Measurements from ENCODE around the gene TEAD1. TPM values are rescaled to one million over a fixed set of nuclear protein-coding genes. Genes with fewer than 3 reads are reported as not detected.

The TEAD1 gene
- total RNA-seq, 1 donor from 2014 or later, result 55.3 TPM

DNA sequence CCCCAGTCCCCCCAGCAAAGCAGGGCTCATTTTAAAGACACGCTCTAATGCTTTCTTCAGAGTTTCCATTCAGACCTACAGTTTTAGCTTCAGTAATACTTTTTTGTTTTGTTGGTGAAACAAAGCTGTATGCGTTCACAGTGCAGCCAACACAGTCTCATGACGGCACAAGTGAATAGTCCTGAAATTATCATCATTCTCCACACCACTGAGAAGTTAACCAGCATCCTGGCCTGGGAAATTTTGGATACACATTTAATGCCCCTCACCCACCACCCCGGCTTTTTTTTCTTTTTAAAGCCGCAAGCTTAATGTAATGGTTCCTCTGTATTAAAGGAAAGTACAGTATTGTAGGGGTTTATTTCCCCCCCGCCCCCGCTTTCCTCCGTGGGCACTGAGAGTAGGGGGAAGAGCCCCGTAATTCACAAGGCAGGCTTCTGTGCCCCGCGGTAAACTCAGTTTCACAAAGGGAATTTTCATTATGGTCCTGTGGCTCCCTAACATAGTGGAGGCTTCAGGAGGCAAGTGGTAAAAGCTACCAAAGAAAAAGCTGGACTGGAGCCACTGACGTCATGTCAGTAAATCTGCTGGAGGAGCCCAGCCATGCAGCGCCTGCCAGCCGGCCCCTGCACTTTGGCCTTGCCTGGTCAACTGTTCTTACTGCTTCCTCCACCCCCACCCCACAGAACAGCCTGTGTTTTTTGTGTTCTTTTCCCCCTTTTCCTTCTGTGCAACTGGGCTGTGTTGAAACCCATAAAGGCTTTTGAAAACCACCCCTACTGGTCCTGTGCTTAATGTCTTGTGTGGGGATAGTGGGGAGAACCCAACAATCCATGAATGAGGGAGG lies 18.2 kb downstream of the TEAD1 start:
- no peaks in the 10 kb centered on the region for H3K27me3 ChIP-seq (ENCODE audit: control insufficient read depth in 3 of 3, insufficient read depth in 3 of 3, low read length in 3 of 3)
- peak overlapping the region; percentile 98 for H3K27ac ChIP-seq (ENCODE audit: low read depth, low read length)
- H3K36me3 ChIP-seq (ENCODE audit: control insufficient read depth in 3 of 3, insufficient read depth in 3 of 3, low read length in 3 of 3), result no peaks in the 10 kb centered on the region
- H3K9me3 ChIP-seq (ENCODE audit: control insufficient read depth in 3 of 3, low read length in 3 of 3), result no peaks in the 10 kb centered on the region
- H3K4me3 ChIP-seq (ENCODE audit: low read length in 3 of 3), result peak overlapping the region; percentile 21 to 66 (median 48)
- peak overlapping the region; percentile 82 to 88 (median 83) for H3K9ac ChIP-seq (ENCODE audit: low read depth in 1 of 3, low read length in 3 of 3)
- peaks cover 80 to 92% (median 84%) of the 10 kb centered on the region in 3 donors for H3K4me1 ChIP-seq (ENCODE audit: control insufficient read depth in 3 of 3, insufficient read depth in 3 of 3, low read length in 3 of 3)

DNA sequence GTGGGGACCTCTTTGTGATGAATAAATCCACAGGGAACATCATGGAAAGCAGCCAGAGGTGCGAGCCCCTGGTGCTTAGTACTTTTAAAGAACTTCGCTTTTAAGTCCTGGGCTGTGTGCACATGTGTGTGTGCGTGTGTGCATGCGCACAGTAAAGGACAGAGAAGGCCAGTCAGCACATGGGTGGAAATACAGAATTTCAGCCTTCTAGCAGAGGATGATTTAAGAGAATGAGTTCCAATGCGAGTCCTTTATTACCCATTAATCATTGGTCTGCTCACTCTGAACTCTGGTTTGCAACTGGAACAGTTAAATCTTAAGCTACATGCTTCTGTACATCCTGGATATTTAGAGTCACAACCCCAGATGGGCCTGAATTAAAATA lies 18.9 kb downstream of the TEAD1 start:
- no peaks in the 10 kb centered on the region for H3K36me3 ChIP-seq (ENCODE audit: control insufficient read depth in 3 of 3, insufficient read depth in 3 of 3, low read length in 3 of 3)
- H3K9me3 ChIP-seq (ENCODE audit: control insufficient read depth in 3 of 3, low read length in 3 of 3), result no peaks in the 10 kb centered on the region
- H3K27me3 ChIP-seq (ENCODE audit: control insufficient read depth in 3 of 3, insufficient read depth in 3 of 3, low read length in 3 of 3), result no peaks in the 10 kb centered on the region
- peak overlapping the region; percentile 98 for H3K27ac ChIP-seq (ENCODE audit: low read depth, low read length)
- H3K9ac ChIP-seq (ENCODE audit: low read depth in 1 of 3, low read length in 3 of 3), result peak overlapping the region; percentile 82 to 88 (median 83)
- peaks cover 78 to 87% (median 78%) of the 10 kb centered on the region in 3 donors for H3K4me1 ChIP-seq (ENCODE audit: control insufficient read depth in 3 of 3, insufficient read depth in 3 of 3, low read length in 3 of 3)
- peak overlapping the region; percentile 21 to 66 (median 48) for H3K4me3 ChIP-seq (ENCODE audit: low read length in 3 of 3)

DNA sequence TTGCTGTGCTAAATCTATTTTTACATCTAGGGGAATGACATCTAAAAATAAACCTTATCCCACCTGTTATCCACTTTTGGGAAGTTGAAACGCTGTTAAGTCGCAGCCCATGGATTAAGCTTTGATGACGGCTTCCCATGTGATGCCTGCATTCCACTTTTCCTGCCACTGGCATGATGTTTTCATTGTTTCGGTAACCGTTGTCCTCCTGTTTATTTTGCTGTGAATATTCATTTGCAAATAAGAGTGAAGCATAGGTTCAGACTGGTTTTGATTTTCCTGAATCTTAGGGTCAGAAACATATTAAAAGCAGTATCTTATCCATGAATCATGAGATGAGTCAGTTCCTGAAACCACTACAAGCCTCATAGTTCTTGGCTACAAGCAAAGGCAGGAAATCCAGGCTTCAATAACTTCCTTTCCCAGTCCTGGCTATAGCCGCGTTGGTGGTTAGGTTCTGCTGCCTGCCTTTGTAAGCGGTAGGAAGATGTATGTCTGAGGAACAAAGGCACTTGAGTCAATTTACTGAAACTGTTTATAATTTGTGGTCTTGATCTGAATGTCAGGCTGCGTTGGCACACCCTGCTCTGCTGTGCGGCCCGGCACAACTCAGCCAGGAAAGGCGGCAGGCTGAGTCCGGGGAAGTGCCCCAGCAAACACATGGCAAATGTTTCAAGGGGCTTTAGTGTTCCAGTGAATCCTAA lies 19.4 kb downstream of the TEAD1 start:
- Histone ChIP-seq H3K4me1 (ENCODE audit: control insufficient read depth in 3 of 3, insufficient read depth in 3 of 3, low read length in 3 of 3) (peaks cover 72 to 85% (median 75%) of the 10 kb centered on the region in 3 donors), H3K4me3 (ENCODE audit: low read length in 3 of 3) (peak overlapping the region; percentile 46 to 66 (median 49)), H3K9me3 (ENCODE audit: control insufficient read depth in 3 of 3, low read length in 3 of 3) (no peaks in the 10 kb centered on the region), H3K9ac (ENCODE audit: low read depth in 1 of 3, low read length in 3 of 3) (peak overlapping the region; percentile 82 to 88 (median 83)), H3K27me3 (ENCODE audit: control insufficient read depth in 3 of 3, insufficient read depth in 3 of 3, low read length in 3 of 3) (no peaks in the 10 kb centered on the region), H3K27ac (ENCODE audit: low read depth, low read length) (peak overlapping the region; percentile 98), H3K36me3 (ENCODE audit: control insufficient read depth in 3 of 3, insufficient read depth in 3 of 3, low read length in 3 of 3) (no peaks in the 10 kb centered on the region)

DNA sequence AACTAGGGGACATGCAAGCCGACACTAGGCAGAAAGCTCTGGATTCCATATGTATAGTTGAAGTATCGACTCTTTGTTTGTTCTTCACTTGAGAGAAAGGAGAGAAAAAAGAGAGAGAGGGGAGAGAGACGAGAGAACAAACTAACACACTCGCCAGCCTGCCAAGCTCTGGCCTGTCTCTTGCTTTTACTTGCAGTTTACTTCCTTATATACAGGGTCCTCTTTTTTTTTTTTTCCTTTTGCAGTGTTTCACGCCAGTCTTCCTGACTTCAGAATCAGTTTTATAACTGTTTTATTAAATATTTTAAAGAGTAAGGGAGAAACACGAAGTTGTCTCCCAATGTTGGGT lies 19.9 kb downstream of the TEAD1 start:
- Histone ChIP-seq H3K27ac (ENCODE audit: low read depth, low read length) (peak overlapping the region; percentile 98), H3K4me1 (ENCODE audit: control insufficient read depth in 3 of 3, insufficient read depth in 3 of 3, low read length in 3 of 3) (peaks cover 67 to 81% (median 70%) of the 10 kb centered on the region in 3 donors), H3K9ac (ENCODE audit: low read depth in 1 of 3, low read length in 3 of 3) (peak overlapping the region; percentile 82 to 88 (median 83)), H3K27me3 (ENCODE audit: control insufficient read depth in 3 of 3, insufficient read depth in 3 of 3, low read length in 3 of 3) (no peaks in the 10 kb centered on the region), H3K9me3 (ENCODE audit: control insufficient read depth in 3 of 3, low read length in 3 of 3) (no peaks in the 10 kb centered on the region), H3K4me3 (ENCODE audit: low read length in 3 of 3) (peak overlapping the region; percentile 46 to 66 (median 49)), H3K36me3 (ENCODE audit: control insufficient read depth in 3 of 3, insufficient read depth in 3 of 3, low read length in 3 of 3) (no peaks in the 10 kb centered on the region)

GRCh38 chr11:12695221-12695794 lies 21.1 kb downstream of the TEAD1 start:
- peak overlapping the region; percentile 98 for H3K27ac ChIP-seq (ENCODE audit: low read depth, low read length)
- H3K36me3 ChIP-seq (ENCODE audit: control insufficient read depth in 3 of 3, insufficient read depth in 3 of 3, low read length in 3 of 3), result no peaks in the 10 kb centered on the region
- no peaks in the 10 kb centered on the region for H3K9me3 ChIP-seq (ENCODE audit: control insufficient read depth in 3 of 3, low read length in 3 of 3)
- H3K4me3 ChIP-seq (ENCODE audit: low read length in 3 of 3), result no peak overlapping the region
- peak overlapping the region; percentile 82 to 88 (median 83) for H3K9ac ChIP-seq (ENCODE audit: low read depth in 1 of 3, low read length in 3 of 3)
- H3K27me3 ChIP-seq (ENCODE audit: control insufficient read depth in 3 of 3, insufficient read depth in 3 of 3, low read length in 3 of 3), result no peaks in the 10 kb centered on the region
- H3K4me1 ChIP-seq (ENCODE audit: control insufficient read depth in 3 of 3, insufficient read depth in 3 of 3, low read length in 3 of 3), result peaks cover 66 to 77% (median 68%) of the 10 kb centered on the region in 3 donors

DNA sequence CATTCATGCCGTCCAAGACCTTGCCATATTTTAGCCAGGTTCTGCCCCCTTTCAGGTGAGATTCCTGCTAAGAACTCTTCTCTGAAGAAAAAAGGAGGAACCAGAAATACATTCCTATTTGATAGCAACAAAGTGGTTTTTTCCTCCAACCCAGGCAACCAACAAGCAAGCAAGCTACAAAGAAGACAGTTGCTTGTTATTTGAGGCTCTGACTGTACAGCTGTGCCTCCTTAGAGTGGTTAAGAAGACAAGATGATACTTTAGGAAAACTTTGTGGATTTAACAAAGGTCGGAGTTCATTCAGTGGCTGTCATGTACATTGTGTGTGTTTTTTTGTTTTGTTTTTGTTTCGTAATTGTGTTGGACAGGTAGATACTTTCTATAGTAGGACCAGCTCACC lies 21.7 kb downstream of the TEAD1 start:
- peak overlapping the region; percentile 98 for H3K27ac ChIP-seq (ENCODE audit: low read depth, low read length)
- H3K4me1 ChIP-seq (ENCODE audit: control insufficient read depth in 3 of 3, insufficient read depth in 3 of 3, low read length in 3 of 3), result peaks cover 62 to 75% (median 65%) of the 10 kb centered on the region in 3 donors
- no peaks in the 10 kb centered on the region for H3K36me3 ChIP-seq (ENCODE audit: control insufficient read depth in 3 of 3, insufficient read depth in 3 of 3, low read length in 3 of 3)
- no peak overlapping the region for H3K4me3 ChIP-seq (ENCODE audit: low read length in 3 of 3)
- no peaks in the 10 kb centered on the region for H3K27me3 ChIP-seq (ENCODE audit: control insufficient read depth in 3 of 3, insufficient read depth in 3 of 3, low read length in 3 of 3)
- no peaks in the 10 kb centered on the region for H3K9me3 ChIP-seq (ENCODE audit: control insufficient read depth in 3 of 3, low read length in 3 of 3)
- peak overlapping the region; percentile 82 to 88 (median 83) for H3K9ac ChIP-seq (ENCODE audit: low read depth in 1 of 3, low read length in 3 of 3)

DNA sequence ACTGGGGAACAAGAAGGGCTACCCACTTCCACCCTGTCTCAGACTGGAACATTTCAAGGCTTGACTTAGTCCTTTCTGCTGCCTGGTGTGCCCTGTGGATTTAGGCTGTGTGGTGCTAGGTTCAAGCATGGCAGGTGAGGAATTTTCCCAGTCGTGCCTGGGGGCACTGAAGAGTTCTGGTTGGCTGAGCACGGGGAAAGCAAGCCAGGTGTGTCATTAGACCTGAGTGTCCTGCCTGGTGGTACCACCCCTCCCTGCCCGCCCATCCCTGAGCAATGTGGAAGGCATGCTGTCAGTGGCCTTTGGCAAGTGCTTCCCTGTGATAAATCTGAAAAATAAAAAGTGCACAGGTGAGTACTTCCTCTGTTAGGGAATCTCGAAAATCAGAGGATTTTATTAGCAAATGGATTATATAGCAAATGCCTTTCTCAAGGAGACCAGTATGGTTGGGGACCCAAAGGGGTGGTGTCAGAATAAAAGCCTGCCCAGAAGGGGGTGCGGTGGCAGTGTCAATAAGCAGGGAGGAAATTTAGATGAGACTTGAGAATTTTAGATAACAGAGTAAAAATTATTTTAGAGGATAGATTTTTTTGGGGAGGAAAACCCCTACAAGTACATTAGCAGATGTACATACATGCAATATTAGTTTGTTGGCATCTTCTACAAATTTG lies 22.8 kb downstream of the TEAD1 start:
- Histone ChIP-seq H3K27me3 (ENCODE audit: control insufficient read depth in 3 of 3, insufficient read depth in 3 of 3, low read length in 3 of 3) (no peaks in the 10 kb centered on the region), H3K9me3 (ENCODE audit: control insufficient read depth in 3 of 3, low read length in 3 of 3) (no peaks in the 10 kb centered on the region), H3K27ac (ENCODE audit: low read depth, low read length) (peak overlapping the region; percentile 98), H3K9ac (ENCODE audit: low read depth in 1 of 3, low read length in 3 of 3) (peak overlapping the region in 1 of 3 donors; percentile 35), H3K4me3 (ENCODE audit: low read length in 3 of 3) (no peak overlapping the region), H3K4me1 (ENCODE audit: control insufficient read depth in 3 of 3, insufficient read depth in 3 of 3, low read length in 3 of 3) (peaks cover 62 to 73% (median 69%) of the 10 kb centered on the region in 3 donors), H3K36me3 (ENCODE audit: control insufficient read depth in 3 of 3, insufficient read depth in 3 of 3, low read length in 3 of 3) (no peaks in the 10 kb centered on the region)

DNA sequence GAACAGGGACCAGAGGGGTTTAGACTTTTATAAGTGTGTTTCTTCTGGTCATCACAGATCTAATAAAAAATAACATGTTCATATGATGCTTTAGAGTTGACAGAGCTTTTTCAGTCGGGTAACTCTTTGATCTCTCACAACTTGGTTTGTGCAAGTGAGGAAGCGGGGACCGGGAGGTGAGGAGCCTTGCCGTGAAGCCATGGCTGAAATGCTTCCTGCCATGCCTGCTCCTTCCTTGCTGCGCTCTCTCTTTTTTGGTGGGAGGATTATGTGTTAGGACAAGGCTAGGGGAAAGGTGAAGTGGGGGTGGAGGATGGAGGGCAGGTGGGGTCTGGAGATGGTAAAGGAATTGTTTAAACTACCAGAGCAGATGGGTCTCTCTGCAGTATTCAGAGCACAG lies 23.8 kb downstream of the TEAD1 start:
- peaks cover 63 to 74% (median 72%) of the 10 kb centered on the region in 3 donors for H3K4me1 ChIP-seq (ENCODE audit: control insufficient read depth in 3 of 3, insufficient read depth in 3 of 3, low read length in 3 of 3)
- no peaks in the 10 kb centered on the region for H3K36me3 ChIP-seq (ENCODE audit: control insufficient read depth in 3 of 3, insufficient read depth in 3 of 3, low read length in 3 of 3)
- no peaks in the 10 kb centered on the region for H3K9me3 ChIP-seq (ENCODE audit: control insufficient read depth in 3 of 3, low read length in 3 of 3)
- H3K4me3 ChIP-seq (ENCODE audit: low read length in 3 of 3), result no peak overlapping the region
- no peak overlapping the region for H3K9ac ChIP-seq (ENCODE audit: low read depth in 1 of 3, low read length in 3 of 3)
- no peaks in the 10 kb centered on the region for H3K27me3 ChIP-seq (ENCODE audit: control insufficient read depth in 3 of 3, insufficient read depth in 3 of 3, low read length in 3 of 3)
- H3K27ac ChIP-seq (ENCODE audit: low read depth, low read length), result peak overlapping the region; percentile 7

- Histone ChIP-seq H3K36me3 (ENCODE audit: control insufficient read depth in 3 of 3, insufficient read depth in 3 of 3, low read length in 3 of 3) (no peaks in the 10 kb centered on the region), H3K4me3 (ENCODE audit: low read length in 3 of 3) (peak overlapping the region in 1 of 3 donors; percentile 7), H3K9ac (ENCODE audit: low read depth in 1 of 3, low read length in 3 of 3) (peak overlapping the region in 1 of 3 donors; percentile 33), H3K4me1 (ENCODE audit: control insufficient read depth in 3 of 3, insufficient read depth in 3 of 3, low read length in 3 of 3) (peaks cover 30 to 67% (median 51%) of the 10 kb centered on the region in 3 donors), H3K9me3 (ENCODE audit: control insufficient read depth in 3 of 3, low read length in 3 of 3) (no peaks in the 10 kb centered on the region), H3K27ac (ENCODE audit: low read depth, low read length) (no peak overlapping the region), H3K27me3 (ENCODE audit: control insufficient read depth in 3 of 3, insufficient read depth in 3 of 3, low read length in 3 of 3) (no peaks in the 10 kb centered on the region)
Measured at GRCh38 chr11:12701811-12702592, 27.8 kb downstream of the TEAD1 start.
